ENCODE data around the gene CIDEA. TPM values are rescaled to one million over a fixed set of nuclear protein-coding genes. Genes with fewer than 3 reads are reported as not detected.
A peak's percentile ranks its signal among the peaks of the same experiment; 100 is the strongest.

Gene CIDEA
- total RNA-seq, 2 donors from 2014 or later, result 56.7 TPM; not detected in 1

GRCh38 chr18:12234451-12235190 is 19.5 kb upstream of the CIDEA start:
- no peak overlapping the region for H3K4me3 ChIP-seq
- intact Hi-C loops (cut with DNase I), result loop anchor here (10.0 kb wide), 1 partner anchor 150 kb away; no protein-coding TSS in a partner anchor
- H3K4me1 ChIP-seq, result peaks cover 5% of the 10 kb centered on the region
- no peak for ATAC-seq
- WGBS, 2 donors, result 86 to 89% methylated on average over 8 to 19 of the region's 19 CpGs
- no peaks in the 10 kb centered on the region for H3K9me3 ChIP-seq
- no peak for TF ChIP-seq CTCF (IDR thresholded peaks at IDR 0.05)
- H3K36me3 ChIP-seq (replicated peaks in 1 of 2; ENCODE audit: insufficient read depth in 1 of 2, low read depth in 2 of 2), result no peaks in the 10 kb centered on the region
- no peaks in the 10 kb centered on the region for H3K27me3 ChIP-seq
- H3K27ac ChIP-seq, result no peak overlapping the region
- DNase-seq, result no peak

- no peak overlapping the region for H3K4me3 ChIP-seq
- WGBS, 2 donors, result 90 to 92% methylated on average over 16 of the region's 16 CpGs
- no peak overlapping the region for H3K27ac ChIP-seq
- peaks cover 5% of the 10 kb centered on the region for H3K4me1 ChIP-seq
- H3K36me3 ChIP-seq (replicated peaks in 1 of 2; ENCODE audit: insufficient read depth in 1 of 2, low read depth in 2 of 2), result no peaks in the 10 kb centered on the region
- DNase-seq (no peak), ATAC-seq (no peak)
- no peak for TF ChIP-seq CTCF (IDR thresholded peaks at IDR 0.05)
- no peak for TF ChIP-seq POLR2A (IDR thresholded peaks at IDR 0.05)
- no peaks in the 10 kb centered on the region for H3K27me3 ChIP-seq
- H3K9me3 ChIP-seq, result no peaks in the 10 kb centered on the region
- intact Hi-C loops (cut with DNase I), result loop anchor here (10.0 kb wide), 1 partner anchor 151 kb away; no protein-coding TSS in a partner anchor
These were observed 18.0 kb upstream of the CIDEA start for GRCh38 chr18:12236141-12236540.

- H3K4me1 ChIP-seq, result peaks cover 5% of the 10 kb centered on the region
- no peaks in the 10 kb centered on the region for H3K36me3 ChIP-seq (replicated peaks in 1 of 2; ENCODE audit: insufficient read depth in 1 of 2, low read depth in 2 of 2)
- DNase-seq, result peak; percentile 78 to 87 (median 82)
- ATAC-seq, result peak; percentile 97
- H3K9me3 ChIP-seq, result no peaks in the 10 kb centered on the region
- WGBS, 2 donors, result 25 to 28% methylated on average over 12 to 33 of the region's 33 CpGs
- TF ChIP-seq POLR2A (IDR thresholded peaks at IDR 0.05) (no peak), CTCF (IDR thresholded peaks at IDR 0.05) (peak; percentile 84 to 97 (median 90))
- H3K27ac ChIP-seq, result no peak overlapping the region
- intact Hi-C loops (cut with DNase I), result loop anchor here (10.0 kb wide), 1 partner anchor 152 kb away; no protein-coding TSS in a partner anchor
- no peak overlapping the region for H3K4me3 ChIP-seq
- H3K27me3 ChIP-seq, result no peaks in the 10 kb centered on the region
These were observed 17.0 kb upstream of the CIDEA start for GRCh38 chr18:12236934-12237832.

GRCh38 chr18:12238826-12239225 is 15.3 kb upstream of the CIDEA start:
- TF ChIP-seq POLR2A (IDR thresholded peaks at IDR 0.05) (no peak), CTCF (IDR thresholded peaks at IDR 0.05) (no peak)
- Histone ChIP-seq H3K4me3 (no peak overlapping the region), H3K27ac (no peak overlapping the region), H3K27me3 (no peaks in the 10 kb centered on the region), H3K9me3 (no peaks in the 10 kb centered on the region), H3K4me1 (peaks cover 5% of the 10 kb centered on the region), H3K36me3 (replicated peaks in 1 of 2; ENCODE audit: insufficient read depth in 1 of 2, low read depth in 2 of 2) (no peaks in the 10 kb centered on the region)
- intact Hi-C loops (cut with DNase I), result loop anchor here (10.0 kb wide), 1 partner anchor 154 kb away; no protein-coding TSS in a partner anchor
- ATAC-seq, result no peak
- 23 to 39% methylated on average over 3 of the region's 3 CpGs for WGBS, 2 donors
- DNase-seq, result no peak

All from body of pancreas (tissue), 4 donors.